Calu3 (cell line): ENCODE data around the gene CDC25C. TPM values are rescaled to one million over a fixed set of nuclear protein-coding genes. Genes with fewer than 3 reads are reported as not detected.
A peak's percentile ranks its signal among the peaks of the same experiment; 100 is the strongest.
"Not testable (repeated sequence)": the region's sequence is repeated elsewhere in the genome, so short reads cannot be mapped to it uniquely, and the experiment has no call there.

Source experiments
- BruUV-seq: library from RNA; stranded (reverse); fragments of 400-500 nt; replicated peaks from 2 replicates; lab custom pipeline; 2021; lab: Mats Ljungman, UMichigan
- CTCF ChIA-PET: fragments of 300-600 bp; sonication (Branson Sonifier 250); formaldehyde crosslinking; loops from one replicate; lab custom pipeline; 2022; ENCODE audit warnings: antibody characterized with exemption; lab: Charles Lee
- DNase-seq: peaks from one replicate; pipeline ENCODE4 v3.0.0; 2022
- H3K27ac Mint-ChIP-seq: one replicate; pipeline ENCODE4 v1.8.0; 2022; ENCODE audit warnings: mixed read lengths; ENCODE audit not compliant: unreplicated experiment
- H3K27me3 Mint-ChIP-seq: one replicate; pipeline ENCODE4 v1.8.0; 2022; ENCODE audit warnings: mixed read lengths; ENCODE audit not compliant: unreplicated experiment
- H3K36me3 Mint-ChIP-seq: one replicate; pipeline ENCODE4 v1.8.0; 2022; ENCODE audit warnings: mild to moderate bottlenecking, moderate library complexity, mixed read lengths; ENCODE audit not compliant: insufficient read depth, unreplicated experiment
- H3K4me1 Mint-ChIP-seq: one replicate; pipeline ENCODE4 v1.8.0; 2022; ENCODE audit warnings: mild to moderate bottlenecking, low read depth, mixed read lengths; ENCODE audit not compliant: unreplicated experiment
- H3K4me3 Mint-ChIP-seq: one replicate; pipeline ENCODE4 v1.8.0; 2022; ENCODE audit warnings: mild to moderate bottlenecking, low read depth, moderate library complexity, mixed read lengths; ENCODE audit not compliant: unreplicated experiment
- H3K9me3 Mint-ChIP-seq: one replicate; pipeline ENCODE4 v1.8.0; 2022; ENCODE audit warnings: low read depth, mixed read lengths; ENCODE audit not compliant: unreplicated experiment
- intact Hi-C: fragments of 100-400 bp; cut with micrococcal nuclease; formaldehyde crosslinking; loops from one replicate; pipeline ENCODE4 v1.10.0; 2022; ENCODE audit not compliant: unreplicated experiment
- total RNA-seq: library from RNA; stranded (reverse); gene quantifications from 2 replicates; pipeline ENCODE4 v1.2.3, GENCODE V29; 2022
- TF ChIP-seq, protein P1 (sequence below): fragments of 200-600 bp; IDR thresholded peaks from one replicate; pipeline ENCODE4 v1.8.0; 2022; ENCODE audit warnings: antibody characterized with exemption; ENCODE audit not compliant: unreplicated experiment

Gene CDC25C
- total RNA-seq, 1 experiment from 2014 or later = 15.4 TPM

DNA sequence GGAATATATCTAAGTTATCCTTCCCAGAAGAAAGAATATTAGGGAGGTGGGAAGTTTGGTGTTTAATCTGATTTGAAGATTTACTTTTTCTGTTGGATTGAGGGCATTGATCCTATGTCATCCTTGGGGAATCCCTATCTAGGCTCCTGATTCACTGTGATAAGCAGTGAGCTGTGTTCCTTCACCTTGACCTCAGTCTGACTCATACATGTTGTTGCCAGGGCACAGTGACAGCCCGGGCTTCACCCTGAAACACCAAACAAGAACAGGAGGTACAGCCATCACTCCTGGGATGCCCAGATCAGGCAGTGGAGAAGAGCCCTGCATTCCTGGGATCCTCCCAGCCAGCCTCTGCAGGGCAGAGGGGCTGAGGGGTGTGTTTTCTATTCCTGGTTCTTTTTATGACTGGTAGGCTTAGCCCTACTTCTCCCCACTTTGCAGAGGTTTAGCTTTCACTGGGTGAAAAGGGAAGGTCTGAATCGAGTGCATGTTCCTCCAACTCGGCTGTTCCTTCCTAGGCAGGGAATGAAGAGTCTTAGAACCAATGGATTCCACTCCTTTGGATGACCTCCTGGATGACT, 3.4 kb upstream of the CDC25C start:
- Mint-ChIP-seq H3K36me3 (peaks cover 58% of the 10 kb centered on the region), H3K4me3 (no peak overlapping the region), H3K27me3 (no peaks in the 10 kb centered on the region), H3K4me1 (peaks cover 19% of the 10 kb centered on the region), H3K27ac (peak overlapping the region; percentile 16), H3K9me3 (no peaks in the 10 kb centered on the region)
- no TSS peak for BruUV-seq
- DNase-seq = no peak
- TF ChIP-seq, protein P1, sequence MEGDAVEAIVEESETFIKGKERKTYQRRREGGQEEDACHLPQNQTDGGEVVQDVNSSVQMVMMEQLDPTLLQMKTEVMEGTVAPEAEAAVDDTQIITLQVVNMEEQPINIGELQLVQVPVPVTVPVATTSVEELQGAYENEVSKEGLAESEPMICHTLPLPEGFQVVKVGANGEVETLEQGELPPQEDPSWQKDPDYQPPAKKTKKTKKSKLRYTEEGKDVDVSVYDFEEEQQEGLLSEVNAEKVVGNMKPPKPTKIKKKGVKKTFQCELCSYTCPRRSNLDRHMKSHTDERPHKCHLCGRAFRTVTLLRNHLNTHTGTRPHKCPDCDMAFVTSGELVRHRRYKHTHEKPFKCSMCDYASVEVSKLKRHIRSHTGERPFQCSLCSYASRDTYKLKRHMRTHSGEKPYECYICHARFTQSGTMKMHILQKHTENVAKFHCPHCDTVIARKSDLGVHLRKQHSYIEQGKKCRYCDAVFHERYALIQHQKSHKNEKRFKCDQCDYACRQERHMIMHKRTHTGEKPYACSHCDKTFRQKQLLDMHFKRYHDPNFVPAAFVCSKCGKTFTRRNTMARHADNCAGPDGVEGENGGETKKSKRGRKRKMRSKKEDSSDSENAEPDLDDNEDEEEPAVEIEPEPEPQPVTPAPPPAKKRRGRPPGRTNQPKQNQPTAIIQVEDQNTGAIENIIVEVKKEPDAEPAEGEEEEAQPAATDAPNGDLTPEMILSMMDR = no peak
- CTCF ChIA-PET = interaction anchor here (1.7 kb wide), 1 partner anchor 17 kb away, joined by 9 read pairs; the partner anchor contains the start of gene KDM3B
- intact Hi-C loops = loop anchor here (5.0 kb wide), 1 partner anchor 113 kb away; no protein-coding TSS in a partner anchor

DNA sequence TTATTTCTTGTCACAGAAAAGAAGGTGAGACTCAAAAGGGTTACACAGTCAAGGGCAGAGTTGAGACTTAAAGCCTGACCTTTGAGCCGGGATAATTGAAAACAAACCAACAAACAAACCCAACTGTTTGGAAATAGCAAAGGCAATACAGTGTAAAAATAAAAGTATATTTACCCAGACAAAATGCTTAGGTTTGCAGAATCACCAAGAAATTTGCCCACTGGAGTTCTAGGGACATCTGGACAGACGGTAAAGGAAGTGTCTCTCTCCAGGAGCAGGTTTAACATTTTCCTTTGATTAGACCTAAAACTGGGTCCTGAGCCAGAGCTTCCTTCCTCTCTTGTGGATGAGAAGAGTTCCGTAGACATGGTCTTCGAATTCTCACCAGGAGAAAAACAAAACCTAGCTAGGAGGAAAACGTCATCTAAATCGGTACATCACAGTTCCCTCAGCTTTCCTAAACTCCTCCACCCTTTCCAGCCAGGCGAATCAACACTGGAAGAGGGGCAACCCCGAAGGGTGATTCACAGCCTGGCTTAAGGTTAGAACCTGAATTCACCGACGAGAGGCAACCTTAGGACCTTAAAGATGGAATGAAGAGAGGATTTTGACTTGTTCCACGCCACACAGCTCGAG, 673 bp downstream of the CDC25C start:
- CTCF ChIA-PET = interaction anchor here (2.2 kb wide), 1 partner anchor 22 kb away, joined by 29 read pairs; the partner anchor contains the start of gene KDM3B
- peaks cover 27% of the 10 kb centered on the region for H3K36me3 Mint-ChIP-seq
- peaks cover 8% of the 10 kb centered on the region for H3K4me1 Mint-ChIP-seq
- BruUV-seq = TSS peak; percentile 70
- DNase-seq = no peak
- H3K9me3 Mint-ChIP-seq = no peaks in the 10 kb centered on the region
- peak overlapping the region; percentile 89 for H3K27ac Mint-ChIP-seq
- intact Hi-C loops = no loop called here
- TF ChIP-seq, protein P1 = no peak
- no peaks in the 10 kb centered on the region for H3K27me3 Mint-ChIP-seq
- peak overlapping the region; percentile 87 for H3K4me3 Mint-ChIP-seq

DNA sequence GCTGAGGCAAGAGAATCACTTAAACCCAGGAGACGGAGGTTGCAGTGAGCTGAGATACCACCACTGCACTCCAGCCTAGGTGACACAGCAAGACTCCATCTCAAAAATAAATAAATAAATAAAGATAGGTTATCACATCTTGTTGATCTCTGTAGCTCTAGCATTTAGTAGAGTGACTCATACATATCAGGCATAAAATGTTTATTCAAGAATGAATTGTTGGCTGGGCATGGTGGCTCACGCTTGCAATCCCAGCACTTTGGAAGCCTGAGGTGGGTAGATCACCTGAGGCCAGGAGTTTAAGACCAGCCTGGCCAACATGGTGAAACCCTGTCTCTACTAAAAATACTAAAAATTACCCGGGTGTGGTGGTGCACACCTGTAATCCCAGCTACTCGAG, 13.4 kb downstream of the CDC25C start:
- H3K27me3 Mint-ChIP-seq, intact Hi-C loops, H3K36me3 Mint-ChIP-seq, H3K27ac Mint-ChIP-seq, H3K4me3 Mint-ChIP-seq, DNase-seq, H3K9me3 Mint-ChIP-seq, H3K4me1 Mint-ChIP-seq, BruUV-seq: not testable (repeated sequence)
- CTCF ChIA-PET = interaction anchor here (0.6 kb wide), 1 partner anchor 13 kb away, joined by 3 read pairs; no protein-coding TSS in a partner anchor

DNA sequence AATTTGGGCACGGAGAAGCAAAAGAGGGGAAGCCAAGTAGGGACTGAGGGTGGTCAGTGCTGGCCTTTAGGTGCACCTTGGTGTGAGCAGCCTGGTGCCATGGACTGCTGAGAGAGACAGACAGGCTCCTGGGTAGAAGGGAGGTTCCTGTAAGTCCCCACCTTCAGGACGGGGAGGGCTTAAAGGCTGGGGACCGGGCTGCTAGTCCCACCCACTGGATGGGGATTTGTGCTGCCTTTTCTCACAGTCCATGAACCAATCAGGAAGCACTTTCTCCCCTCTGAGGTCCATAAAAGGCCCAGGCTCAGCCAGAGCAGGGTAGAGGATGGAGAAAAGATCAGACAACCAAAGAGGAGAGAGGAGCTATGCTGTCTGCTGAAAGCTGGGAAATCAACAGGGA, 15.2 kb downstream of the CDC25C start:
- no peak for DNase-seq
- CTCF ChIA-PET = interaction anchor here (1.5 kb wide), 1 partner anchor 36 kb away, joined by 4 read pairs; the partner anchor contains the start of gene KDM3B
- Mint-ChIP-seq H3K27ac (no peak overlapping the region), H3K9me3 (no peaks in the 10 kb centered on the region), H3K36me3 (no peaks in the 10 kb centered on the region), H3K4me1 (no peaks in the 10 kb centered on the region), H3K27me3 (no peaks in the 10 kb centered on the region), H3K4me3 (no peak overlapping the region)
- TF ChIP-seq, protein P1 = no peak
- intact Hi-C loops = no loop called here
- BruUV-seq = no TSS peak
